GM12874 (cell line): ENCODE measurements around the gene FAM13B.

Source experiments
- CTCF ChIP-seq: IDR thresholded peaks from 2 replicates; pipeline ENCODE4 v1.5.1; 2011; ENCODE audit warnings: low read depth, mild to moderate bottlenecking, control low read depth, low read length, moderate library complexity; ENCODE audit not compliant: insufficient read depth

FAM13B gene

GRCh38 chr5:137960819-137961218 lies 72.1 kb downstream of the FAM13B start:
- no peak for TF ChIP-seq CTCF

GRCh38 chr5:137960141-137960540 lies 72.7 kb downstream of the FAM13B start:
- TF ChIP-seq CTCF, result no peak

- no peak for TF ChIP-seq CTCF
Measured at GRCh38 chr5:137959488-137959887, 73.4 kb downstream of the FAM13B start.

GRCh38 chr5:137957948-137958347 lies 74.9 kb downstream of the FAM13B start:
- TF ChIP-seq CTCF, result no peak

GRCh38 chr5:137954131-137954879 lies 78.6 kb downstream of the FAM13B start:
- TF ChIP-seq CTCF, result no peak

- no peak for TF ChIP-seq CTCF
Measured at GRCh38 chr5:137945825-137946224, 87.1 kb downstream of the FAM13B start.

- no peak for TF ChIP-seq CTCF
Measured at GRCh38 chr5:137939331-137939730, 93.5 kb downstream of the FAM13B start.

- TF ChIP-seq CTCF, result no peak
Measured at GRCh38 chr5:137938751-137939143, 94.1 kb downstream of the FAM13B start.
